Muscle of leg (tissue), 11 donors: ENCODE results near the gene LHPP. TPM values are rescaled to one million over a fixed set of nuclear protein-coding genes. Genes with fewer than 3 reads are reported as not detected.

Experiments used
- DNase-seq: peaks from one replicate; pipeline ENCODE4 v3.0.0; 2013
- H3K27ac ChIP-seq: one replicate; pipeline ENCODE4 v1.5.1; 2013; ENCODE audit warnings: mild to moderate bottlenecking, low read length, control low read depth
- H3K27me3 ChIP-seq: one replicate; pipeline ENCODE4 v1.6.1; 2013; ENCODE audit warnings: low read length; ENCODE audit not compliant: control insufficient read depth, insufficient read depth
- H3K36me3 ChIP-seq: one replicate; pipeline ENCODE4 v1.6.1; 2013; ENCODE audit warnings: low read length; ENCODE audit not compliant: control insufficient read depth, insufficient read depth
- H3K4me1 ChIP-seq: one replicate; pipeline ENCODE4 v1.6.1; 2013; ENCODE audit warnings: low read length; ENCODE audit not compliant: control insufficient read depth, insufficient read depth
- H3K4me3 ChIP-seq: one replicate; pipeline ENCODE4 v1.5.1; 2013; ENCODE audit warnings: low read length, control low read depth
- H3K9me3 ChIP-seq: replicated peaks from 2 replicates; pipeline ENCODE4 v1.6.1; 2013; ENCODE audit warnings: low read depth, low read length; ENCODE audit not compliant: control insufficient read depth
- WGBS: methylation state at CpG from one replicate; pipeline ENCODE4 v1.1.5; 2013; ENCODE audit warnings: missing lambda C conversion rate; ENCODE audit not compliant: insufficient coverage; 5-methylcytosine and 5-hydroxymethylcytosine counted together
- polyA plus RNA-seq, 8 donors: library from polyadenylated mRNA; unstranded; fragments of 120-200 nt; gene quantifications; one replicate each; pipeline versions ENCODE4 v1.2.1 to v1.2.3, GENCODE V29; 2013; ENCODE audit warnings: inconsistent platforms in 1 of 8, low replicate concordance in 1 of 8; ENCODE audit not compliant: insufficient read length in 8 of 8, insufficient read depth in 1 of 8
- total RNA-seq: library from RNA; stranded (reverse); fragments of 120-200 nt; gene quantifications from one replicate; pipeline ENCODE4 v1.2.4, GENCODE V29; 2013

LHPP gene
- total and polyA plus RNA-seq, 9 donors = 2.9 to 9.9 (median 8.0) TPM

DNA sequence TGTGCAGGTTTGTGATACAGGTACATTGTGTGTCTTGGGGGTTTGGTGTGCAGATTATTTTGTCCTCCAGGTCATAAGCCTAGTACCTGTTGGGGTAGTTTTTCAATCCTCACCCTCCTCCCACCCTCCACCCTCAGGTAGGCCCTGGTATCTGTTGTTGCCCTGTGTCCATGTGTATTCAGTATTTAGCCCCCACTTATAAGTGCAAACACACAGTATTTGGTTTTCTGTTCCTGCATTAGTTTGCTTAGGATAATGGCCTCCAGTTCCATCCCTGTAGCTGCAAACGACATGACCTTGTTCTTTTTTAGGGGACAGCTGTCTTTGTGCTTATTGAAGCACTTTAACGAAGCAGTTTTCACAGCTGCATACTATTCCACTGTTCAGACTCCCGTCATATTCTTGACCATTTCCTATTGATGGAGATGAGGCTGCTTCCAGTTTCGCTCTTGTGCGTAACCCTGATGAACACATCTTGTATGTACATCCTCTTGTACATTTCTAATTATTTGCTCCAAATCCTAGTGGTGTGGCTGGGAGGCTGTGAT lies 47.4 kb downstream of the LHPP start:
- Histone ChIP-seq H3K4me1 (peaks cover 2% of the 10 kb centered on the region), H3K36me3 (no peaks in the 10 kb centered on the region), H3K4me3 (no peak overlapping the region), H3K9me3 (no peaks in the 10 kb centered on the region), H3K27ac (no peak overlapping the region), H3K27me3 (no peaks in the 10 kb centered on the region)
- no peak for DNase-seq
- no CpG with 5 or more reads among the region's 5 CpGs for WGBS

DNA sequence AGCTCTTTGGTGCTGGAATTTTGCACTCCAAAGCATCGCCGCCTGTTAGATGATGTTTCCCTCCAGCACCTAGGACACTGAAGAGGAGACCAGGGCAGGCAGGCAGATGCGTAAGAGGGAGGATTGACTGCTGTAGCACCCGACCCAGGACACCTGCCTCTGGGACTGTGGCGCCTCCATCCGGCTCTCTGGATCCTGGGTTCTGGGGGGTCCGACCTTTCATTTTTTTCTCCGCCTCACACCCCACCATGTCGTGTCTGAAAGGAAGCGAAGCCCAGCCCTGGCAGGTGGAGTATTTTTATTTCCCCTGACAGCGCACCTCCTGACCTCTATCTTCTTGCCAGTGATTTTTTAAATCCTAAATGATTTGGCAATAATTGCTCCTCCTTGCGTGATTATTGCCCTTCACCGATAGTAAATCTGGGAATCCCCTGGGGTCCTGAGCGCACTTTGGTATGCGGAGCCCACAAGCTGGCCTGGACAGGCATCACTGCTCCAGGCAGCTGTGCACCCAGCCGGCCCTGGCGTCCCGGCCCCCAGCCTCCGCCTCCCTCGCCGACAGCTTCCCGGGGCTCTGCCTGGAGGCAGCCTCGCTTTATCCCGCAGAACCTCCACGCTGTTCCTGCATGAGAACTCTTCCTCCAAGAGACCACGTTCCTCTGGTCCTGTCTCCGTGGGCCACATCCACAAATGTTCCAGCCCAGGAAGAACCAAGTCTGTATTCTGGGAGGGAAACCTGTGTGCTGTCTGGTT lies 48.4 kb downstream of the LHPP start:
- H3K27me3 ChIP-seq = no peaks in the 10 kb centered on the region
- H3K9me3 ChIP-seq = no peaks in the 10 kb centered on the region
- no peak overlapping the region for H3K27ac ChIP-seq
- peaks cover 2% of the 10 kb centered on the region for H3K4me1 ChIP-seq
- no peaks in the 10 kb centered on the region for H3K36me3 ChIP-seq
- no peak overlapping the region for H3K4me3 ChIP-seq
- DNase-seq = no peak
- 63% methylated on average over 16 of the region's 27 CpGs for WGBS

DNA sequence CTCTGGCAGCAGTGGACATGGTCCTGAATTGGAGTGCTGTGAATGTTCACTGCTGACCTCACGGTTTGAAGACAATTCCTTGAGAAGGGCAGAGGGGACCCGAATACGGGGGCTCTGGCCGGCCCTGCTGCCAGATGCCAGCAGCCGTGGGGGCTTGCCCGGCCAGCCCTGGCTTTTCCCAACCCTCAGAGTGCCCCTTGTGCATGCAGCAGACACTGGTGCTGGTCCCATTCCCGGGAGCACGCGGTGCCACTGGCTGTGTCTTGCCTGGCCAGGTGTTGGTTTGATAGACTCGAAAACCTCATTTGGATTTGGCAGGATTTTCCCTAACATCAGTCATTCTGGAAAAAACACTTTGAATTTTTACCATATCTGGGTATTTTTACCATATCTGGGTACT lies 49.1 kb downstream of the LHPP start:
- WGBS = 83% methylated on average over 6 of the region's 10 CpGs
- H3K4me1 ChIP-seq = peaks cover 2% of the 10 kb centered on the region
- DNase-seq = no peak
- no peak overlapping the region for H3K4me3 ChIP-seq
- no peaks in the 10 kb centered on the region for H3K9me3 ChIP-seq
- H3K36me3 ChIP-seq = no peaks in the 10 kb centered on the region
- no peaks in the 10 kb centered on the region for H3K27me3 ChIP-seq
- no peak overlapping the region for H3K27ac ChIP-seq

DNA sequence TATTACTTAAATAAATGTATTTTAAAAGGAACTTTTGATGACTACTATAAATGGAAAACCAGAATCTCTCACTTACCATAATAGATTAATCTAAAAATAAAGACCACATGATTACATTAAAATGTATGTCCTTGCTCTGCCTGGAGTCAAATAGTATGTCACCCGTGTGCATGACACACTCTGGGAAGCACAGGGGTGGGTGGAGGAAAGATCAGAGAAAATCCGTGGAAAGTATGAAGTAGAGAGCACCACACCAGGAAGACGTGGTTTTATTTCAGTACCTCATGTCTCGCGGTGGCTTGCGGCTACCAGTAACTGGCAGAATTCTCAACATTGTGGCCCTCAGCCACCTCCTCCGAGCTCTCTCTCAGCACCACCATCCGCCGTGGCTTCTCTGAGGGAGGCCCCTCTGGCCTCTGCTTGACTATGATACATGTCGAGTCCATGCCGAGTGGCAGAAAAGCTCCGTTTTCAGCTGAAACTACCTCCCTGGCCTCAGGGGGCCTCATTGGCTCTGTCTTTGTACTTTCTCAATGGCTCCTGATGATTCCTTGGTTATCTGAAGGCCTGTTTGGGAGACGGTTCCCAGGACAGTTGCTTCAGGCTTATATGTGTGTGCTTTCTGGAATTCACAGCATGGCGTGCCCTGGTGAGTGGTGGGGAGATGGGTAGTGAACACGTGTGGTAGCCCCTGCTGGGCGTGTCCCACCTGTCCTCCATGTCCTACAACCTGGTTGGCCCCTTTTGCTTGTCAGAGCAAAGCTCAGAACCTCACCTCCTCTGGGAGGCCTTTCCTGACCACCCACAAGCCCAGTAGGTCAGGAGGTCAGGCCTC lies 49.8 kb downstream of the LHPP start:
- Histone ChIP-seq H3K27me3 (no peaks in the 10 kb centered on the region), H3K9me3 (no peaks in the 10 kb centered on the region), H3K4me3 (no peak overlapping the region), H3K36me3 (no peaks in the 10 kb centered on the region), H3K27ac (no peak overlapping the region), H3K4me1 (peaks cover 2% of the 10 kb centered on the region)
- no peak for DNase-seq
- 83% methylated on average over 12 of the region's 16 CpGs for WGBS

DNA sequence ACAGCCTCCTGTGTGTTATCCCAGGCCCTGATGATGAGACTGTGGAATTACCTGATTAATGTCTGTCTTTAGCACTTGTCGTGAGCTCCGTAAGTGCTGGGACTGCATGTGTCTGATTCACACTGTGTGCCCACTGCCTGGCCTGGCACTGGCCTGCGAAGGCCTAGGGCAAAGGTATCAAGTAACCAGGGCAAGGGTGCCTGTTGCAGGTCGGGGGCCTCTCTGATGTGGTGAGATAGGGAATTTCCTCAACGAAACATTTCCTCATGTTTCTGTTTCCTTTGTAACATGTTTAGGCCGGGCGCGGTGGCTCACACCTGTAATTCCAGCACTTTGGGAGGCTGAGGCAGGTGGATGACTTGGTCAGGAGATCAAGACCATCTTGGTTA lies 50.4 kb downstream of the LHPP start:
- Histone ChIP-seq H3K27me3 (no peaks in the 10 kb centered on the region), H3K27ac (no peak overlapping the region), H3K36me3 (no peaks in the 10 kb centered on the region), H3K4me3 (no peak overlapping the region), H3K9me3 (no peaks in the 10 kb centered on the region), H3K4me1 (peaks cover 2% of the 10 kb centered on the region)
- no peak for DNase-seq
- 93% methylated on average over 6 of the region's 8 CpGs for whole genome bisulfite sequencing

DNA sequence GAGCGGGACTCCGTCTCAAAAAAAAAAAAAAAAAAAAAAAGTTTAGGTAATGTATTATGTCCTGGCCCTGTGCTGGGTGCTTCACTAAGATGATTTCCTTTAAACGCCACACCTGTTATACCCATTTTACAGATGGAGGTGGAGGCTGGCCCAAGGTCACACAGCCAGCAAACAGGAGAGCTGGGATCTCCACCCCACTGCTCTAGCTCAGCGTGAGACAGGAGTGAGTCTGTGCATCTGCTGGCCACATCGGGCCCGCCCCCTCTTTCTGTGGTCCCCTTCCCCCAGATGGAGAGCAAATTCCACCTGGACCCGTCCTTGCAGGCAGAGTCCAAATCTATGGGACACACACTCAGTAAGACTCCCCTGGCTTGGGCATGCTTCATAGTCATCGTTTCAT lies 51.0 kb downstream of the LHPP start:
- Histone ChIP-seq H3K36me3 (no peaks in the 10 kb centered on the region), H3K9me3 (no peaks in the 10 kb centered on the region), H3K4me1 (peaks cover 2% of the 10 kb centered on the region), H3K4me3 (no peak overlapping the region), H3K27me3 (no peaks in the 10 kb centered on the region), H3K27ac (no peak overlapping the region)
- DNase-seq = no peak
- WGBS = 100% methylated on average over 2 of the region's 8 CpGs

DNA sequence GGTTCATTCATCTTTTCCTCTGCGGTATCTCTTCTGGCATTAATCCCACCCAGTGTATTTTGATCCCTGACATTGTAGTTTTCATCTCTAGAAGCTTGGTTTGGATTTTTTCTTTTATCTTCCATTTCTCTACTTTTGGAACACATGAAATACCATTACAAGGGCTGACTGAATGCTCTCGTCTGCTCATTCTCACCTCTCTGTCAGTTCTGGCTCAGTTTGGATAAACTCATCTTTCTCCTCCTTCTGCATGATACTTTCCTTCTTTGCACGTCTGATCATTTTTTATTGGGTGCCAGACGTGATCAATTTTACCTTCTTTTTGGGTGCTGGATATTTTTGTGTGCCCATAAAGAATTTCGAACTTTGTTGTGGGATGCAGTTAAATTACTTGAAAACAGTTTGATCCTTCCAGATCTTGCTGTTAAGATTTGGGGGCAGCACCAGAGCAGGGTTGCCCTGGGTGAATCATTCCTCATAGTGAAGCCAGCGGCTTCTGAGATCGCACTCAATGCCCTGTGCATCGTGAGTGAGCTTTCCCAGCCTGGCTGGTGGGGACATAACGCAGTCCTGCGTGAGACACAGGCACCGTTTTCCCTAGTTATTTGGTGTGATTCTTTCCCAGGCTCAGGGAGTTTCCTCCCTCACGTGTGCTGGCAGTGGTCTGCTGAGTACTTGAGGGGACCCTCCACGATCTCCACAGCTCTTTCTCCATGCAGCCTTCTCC lies 53.8 kb downstream of the LHPP start:
- no peak overlapping the region for H3K27ac ChIP-seq
- H3K9me3 ChIP-seq = no peaks in the 10 kb centered on the region
- 73% methylated on average over 10 of the region's 13 CpGs for WGBS
- peaks cover under 1% of the 10 kb centered on the region for H3K4me1 ChIP-seq
- H3K27me3 ChIP-seq = no peaks in the 10 kb centered on the region
- no peaks in the 10 kb centered on the region for H3K36me3 ChIP-seq
- H3K4me3 ChIP-seq = no peak overlapping the region
- DNase-seq = no peak

DNA sequence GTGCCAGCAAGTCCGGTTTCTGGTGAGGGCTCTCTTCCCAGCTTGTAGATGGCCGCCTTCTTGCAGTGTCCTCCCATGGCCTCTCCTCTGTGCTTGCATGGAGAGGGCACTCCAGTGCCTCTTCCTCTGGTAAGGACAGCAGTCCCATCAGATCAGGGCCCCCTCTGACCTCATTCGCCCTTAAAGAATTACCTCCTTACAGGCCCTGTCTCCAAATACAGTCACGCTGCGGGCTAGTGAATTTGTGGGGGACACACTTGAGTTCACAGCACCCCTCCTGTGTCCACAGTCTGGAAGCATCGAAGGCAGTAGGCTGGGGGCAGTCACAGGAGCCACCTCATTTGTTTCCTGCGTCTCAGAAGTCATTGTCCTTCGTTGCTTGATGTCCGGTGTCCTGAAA lies 54.6 kb downstream of the LHPP start:
- H3K4me3 ChIP-seq = no peak overlapping the region
- no peak for DNase-seq

DNA sequence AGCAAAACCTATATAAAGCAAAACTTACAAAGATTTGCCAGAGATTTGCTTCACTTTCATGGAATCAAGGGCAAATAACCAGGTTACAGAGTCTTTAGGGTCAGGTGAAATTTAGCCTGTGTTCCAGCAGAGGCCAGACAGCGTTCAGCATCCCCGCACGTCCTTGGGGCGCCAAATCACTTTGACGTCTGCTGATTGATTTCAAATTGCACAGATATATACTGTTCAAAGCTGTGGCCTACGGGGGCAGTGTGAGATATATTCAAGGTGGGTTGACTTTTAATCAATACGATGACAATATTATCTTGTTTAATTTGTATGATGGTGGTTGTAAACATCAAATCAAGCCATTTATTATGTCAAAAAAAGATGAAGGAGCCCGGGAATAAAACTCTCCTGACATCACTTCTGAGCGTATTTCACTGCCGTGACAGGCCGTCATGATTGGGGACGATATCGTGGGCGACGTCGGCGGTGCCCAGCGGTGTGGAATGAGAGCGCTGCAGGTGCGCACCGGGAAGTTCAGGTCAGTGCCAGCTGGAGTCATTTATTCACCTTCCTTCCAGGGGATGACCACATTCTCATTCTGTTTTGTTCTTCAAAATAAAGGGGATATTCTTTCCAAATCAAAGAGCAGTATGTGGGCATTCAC lies 55.2 kb downstream of the LHPP start:
- H3K36me3 ChIP-seq = no peaks in the 10 kb centered on the region
- DNase-seq = no peak
- no peaks in the 10 kb centered on the region for H3K27me3 ChIP-seq
- H3K27ac ChIP-seq = no peak overlapping the region
- H3K4me3 ChIP-seq = no peak overlapping the region
- no peaks in the 10 kb centered on the region for H3K9me3 ChIP-seq
- 88% methylated on average over 15 of the region's 21 CpGs for WGBS
- peaks cover 8% of the 10 kb centered on the region for H3K4me1 ChIP-seq

More for the DNA sequence above, 54.6 kb downstream of the LHPP start:
- Histone ChIP-seq H3K27ac (no peak overlapping the region), H3K9me3 (no peaks in the 10 kb centered on the region), H3K27me3 (no peaks in the 10 kb centered on the region), H3K4me1 (peaks cover under 1% of the 10 kb centered on the region), H3K36me3 (no peaks in the 10 kb centered on the region)
- WGBS = 90% methylated on average over 7 of the region's 9 CpGs
